Activated T-helper 1 cell treated with anti-CD3 and anti-CD28 coated beads, Interleukin-2, amount 50 U/mL, for 16 hours (primary cell): ENCODE results near the gene HOXA4.

Experiments used
- DNase-seq, 2 donors: peaks; one replicate each; pipeline ENCODE4 v3.0.0-alpha.2; 2020; ENCODE audit warnings: low read depth in 1 of 2, low spot score in 1 of 2

HOXA4 gene

DNA sequence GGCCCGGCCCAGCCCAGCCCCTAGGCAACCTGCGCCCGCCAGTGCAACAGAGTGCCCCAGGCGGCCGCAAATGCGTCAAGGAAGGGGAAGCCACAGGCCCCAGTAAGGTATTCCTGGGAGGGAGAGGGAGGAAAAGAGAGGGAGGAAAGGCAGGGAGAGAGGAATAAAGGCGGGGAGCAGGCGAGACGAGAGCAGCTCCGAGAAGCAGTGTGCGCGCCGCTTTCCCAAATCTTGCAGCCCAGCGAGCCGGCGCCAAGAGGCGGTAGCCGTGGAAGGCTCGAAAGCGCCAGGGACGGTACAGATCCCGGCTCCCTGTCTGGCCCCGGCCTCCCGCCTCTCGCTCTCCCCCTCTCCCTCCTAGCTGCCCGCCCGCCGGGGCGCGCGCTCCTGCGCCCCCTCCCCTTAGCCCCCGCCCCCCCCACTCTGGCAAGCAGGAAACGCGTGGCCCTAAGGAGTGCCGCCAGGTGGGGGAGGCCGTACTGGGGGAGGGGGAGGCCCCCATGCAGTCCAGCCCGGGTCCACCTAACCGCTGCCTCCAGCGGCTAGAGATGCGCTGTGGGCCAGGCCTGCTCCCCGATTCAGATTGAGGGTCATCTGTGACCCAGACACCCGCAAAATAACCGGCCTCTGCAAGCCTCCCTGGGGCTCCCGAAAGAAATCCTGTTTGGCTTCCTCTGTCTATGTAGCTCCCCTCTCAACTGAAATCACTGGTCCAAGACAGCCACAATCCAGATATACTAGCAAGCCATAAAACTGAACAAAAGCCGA is 39.3 kb upstream of the HOXA4 start:
- DNase-seq = no peak

DNA sequence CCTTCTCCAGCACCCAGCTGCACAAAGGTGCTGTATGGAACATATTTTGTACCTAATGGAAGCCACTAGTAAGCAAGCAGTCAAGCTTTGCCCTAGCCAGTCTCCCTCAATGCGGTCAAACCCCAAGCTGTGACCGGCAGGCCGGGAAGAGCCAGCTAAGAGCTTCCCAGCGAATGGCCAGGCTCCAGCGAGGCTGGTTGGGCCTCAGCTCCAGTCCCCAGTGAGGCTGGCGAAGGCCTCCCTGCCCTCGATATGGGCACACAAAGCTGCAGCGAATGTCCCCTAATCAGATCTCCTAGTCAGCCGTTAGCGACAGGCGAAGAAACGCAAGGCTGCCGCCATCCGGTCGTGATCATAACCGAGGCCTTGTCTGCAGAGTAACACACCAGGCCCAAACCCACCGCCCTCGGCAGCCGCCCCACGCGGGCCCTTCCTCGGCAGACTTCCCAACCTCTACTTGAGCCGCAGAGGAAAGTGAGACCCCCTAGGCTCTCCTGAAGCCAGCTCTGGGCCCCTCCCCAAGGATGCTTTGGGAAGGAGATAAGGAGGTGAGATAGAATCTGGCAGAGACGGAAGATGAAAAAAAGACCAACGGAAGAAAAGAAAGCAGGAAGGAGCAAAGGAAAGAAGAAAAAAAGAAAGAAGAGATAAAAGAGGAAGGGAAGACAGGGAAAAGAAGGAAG is 37.8 kb upstream of the HOXA4 start:
- DNase-seq = no peak

DNA sequence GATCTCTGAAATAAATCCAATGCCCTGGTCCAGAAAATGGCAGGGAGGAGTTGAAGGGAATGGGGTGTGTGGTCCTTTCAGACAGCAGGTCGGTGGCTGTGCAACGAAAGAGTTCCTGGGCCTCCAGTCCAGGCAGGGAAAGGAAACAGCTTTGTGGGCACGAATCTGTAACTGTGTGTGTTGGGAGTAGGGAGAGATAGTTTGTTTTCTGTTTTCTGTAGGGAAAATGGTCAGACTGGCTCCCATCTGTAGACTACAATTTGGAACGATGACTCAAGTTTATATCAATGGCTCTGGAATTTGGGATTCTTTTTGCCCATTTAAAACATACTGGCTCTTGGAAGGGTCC is 37.3 kb upstream of the HOXA4 start:
- no peak for DNase-seq

DNA sequence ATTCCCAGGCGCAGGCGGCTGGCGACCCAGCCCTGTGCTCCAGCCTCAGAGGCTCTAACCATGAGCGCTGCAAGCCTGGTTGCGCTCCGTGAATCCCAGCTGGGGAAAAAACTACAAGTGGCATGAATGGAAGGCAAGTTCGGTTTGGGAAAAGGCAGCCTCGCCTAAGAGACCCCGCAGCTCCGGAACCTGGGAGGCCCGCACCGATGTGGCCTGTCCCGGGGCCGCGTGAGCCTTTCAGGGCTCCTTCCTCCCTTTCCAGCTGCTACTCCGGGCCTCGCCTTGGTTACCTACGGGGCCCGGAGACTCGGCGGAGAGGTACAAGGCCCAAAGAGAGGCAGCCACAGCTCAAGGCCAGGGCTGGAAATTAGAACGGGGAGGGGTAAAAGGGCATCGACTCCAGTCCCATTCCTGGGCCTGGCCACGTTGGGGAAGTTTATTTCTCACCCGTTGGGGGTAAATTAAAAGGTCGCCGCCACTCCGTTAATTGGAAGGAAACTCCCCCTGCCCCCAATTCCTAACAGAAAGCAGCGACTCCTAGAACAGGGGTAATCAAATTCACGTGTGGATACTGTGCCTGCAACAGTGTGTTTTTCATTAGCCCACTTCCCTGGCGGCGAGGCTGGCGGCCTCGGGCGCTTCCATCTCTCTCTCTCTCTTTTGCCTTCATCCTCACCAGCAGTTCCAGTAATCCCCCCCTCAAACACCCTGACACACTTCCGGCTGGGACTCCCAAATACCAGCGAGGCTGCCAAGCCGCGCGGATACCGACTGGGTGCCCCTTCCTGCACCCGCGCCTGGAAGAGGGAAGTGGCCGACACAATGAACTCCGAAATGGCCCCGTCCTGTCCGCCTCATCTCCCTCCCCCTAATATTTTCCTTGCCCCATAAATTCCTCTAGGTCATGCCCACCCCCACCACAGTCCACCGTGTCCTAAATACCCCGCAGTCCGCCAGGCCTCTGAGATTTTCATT is 36.3 kb upstream of the HOXA4 start:
- no peak for DNase-seq

DNA sequence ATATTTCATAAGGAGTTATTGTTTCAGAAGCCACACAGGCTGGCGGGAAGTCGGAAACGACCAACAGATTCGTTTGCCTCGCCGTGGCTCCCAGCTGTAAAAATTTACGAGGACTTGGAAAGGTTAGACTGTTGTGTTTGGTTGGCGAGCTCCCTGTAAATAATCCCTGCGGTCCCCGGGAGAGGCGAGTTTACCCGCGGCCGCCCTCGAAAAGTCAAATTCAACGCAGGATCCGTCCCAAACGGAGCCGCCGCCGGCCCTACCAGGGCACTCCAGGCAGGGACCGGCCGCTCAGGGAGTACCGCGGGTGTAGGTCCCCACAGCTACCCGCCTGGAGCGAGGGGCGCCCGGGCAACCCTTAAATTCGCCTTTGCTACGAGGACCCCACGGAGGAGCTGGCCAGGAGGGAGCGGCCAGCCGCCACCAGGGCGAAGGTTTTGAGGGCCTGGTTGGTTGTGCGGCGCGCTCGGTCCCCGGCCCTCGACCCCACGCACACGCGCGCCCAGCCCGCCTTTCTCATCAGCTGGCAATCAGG is 35.5 kb upstream of the HOXA4 start:
- DNase-seq = no peak

DNA sequence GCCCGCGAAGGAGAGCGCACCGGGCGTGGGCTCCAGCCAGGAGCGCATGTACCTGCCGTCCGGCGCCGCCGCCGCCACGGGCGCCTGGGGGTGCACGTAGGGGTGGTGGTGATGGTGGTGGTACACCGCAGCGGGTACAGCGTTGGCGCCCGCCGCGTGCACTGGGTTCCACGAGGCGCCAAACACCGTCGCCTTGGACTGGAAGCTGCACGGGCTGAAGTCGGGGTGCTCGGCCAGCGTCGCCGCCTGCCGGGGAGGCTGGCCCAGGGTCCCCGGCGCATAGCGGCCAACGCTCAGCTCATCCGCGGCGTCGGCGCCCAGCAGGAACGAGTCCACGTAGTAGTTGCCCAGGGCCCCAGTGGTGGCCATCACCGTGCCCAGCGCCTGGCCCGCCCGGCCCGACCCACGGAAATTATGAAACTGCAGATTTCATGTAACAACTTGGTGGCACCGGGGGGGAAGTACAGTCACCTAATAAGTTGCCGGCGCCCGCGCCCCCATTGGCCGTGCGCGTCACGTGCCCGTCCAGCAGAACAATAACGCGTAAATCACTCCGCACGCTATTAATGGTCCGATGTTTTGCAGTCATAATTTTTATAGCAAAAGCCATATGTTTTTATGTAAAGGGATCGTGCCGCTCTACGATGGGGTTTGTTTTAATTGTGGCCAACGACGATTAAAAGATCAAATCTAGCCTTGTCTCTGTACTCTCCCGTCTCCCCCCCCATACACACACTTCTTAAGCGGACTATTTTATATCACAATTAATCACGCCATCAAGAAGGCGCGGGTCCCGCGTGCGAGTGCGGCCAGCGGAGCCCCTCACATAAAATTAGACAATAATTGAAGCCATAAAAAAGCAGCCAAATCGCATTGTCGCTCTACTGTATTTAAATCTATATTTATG is 34.8 kb upstream of the HOXA4 start, which contains the start of gene HOXA9:
Gene HOXA9 (minus strand): TSS at position 449 of the 907 bp plus-strand sequence. CDS start 80 bp downstream, at position 369.
- DNase-seq = no peak

DNA sequence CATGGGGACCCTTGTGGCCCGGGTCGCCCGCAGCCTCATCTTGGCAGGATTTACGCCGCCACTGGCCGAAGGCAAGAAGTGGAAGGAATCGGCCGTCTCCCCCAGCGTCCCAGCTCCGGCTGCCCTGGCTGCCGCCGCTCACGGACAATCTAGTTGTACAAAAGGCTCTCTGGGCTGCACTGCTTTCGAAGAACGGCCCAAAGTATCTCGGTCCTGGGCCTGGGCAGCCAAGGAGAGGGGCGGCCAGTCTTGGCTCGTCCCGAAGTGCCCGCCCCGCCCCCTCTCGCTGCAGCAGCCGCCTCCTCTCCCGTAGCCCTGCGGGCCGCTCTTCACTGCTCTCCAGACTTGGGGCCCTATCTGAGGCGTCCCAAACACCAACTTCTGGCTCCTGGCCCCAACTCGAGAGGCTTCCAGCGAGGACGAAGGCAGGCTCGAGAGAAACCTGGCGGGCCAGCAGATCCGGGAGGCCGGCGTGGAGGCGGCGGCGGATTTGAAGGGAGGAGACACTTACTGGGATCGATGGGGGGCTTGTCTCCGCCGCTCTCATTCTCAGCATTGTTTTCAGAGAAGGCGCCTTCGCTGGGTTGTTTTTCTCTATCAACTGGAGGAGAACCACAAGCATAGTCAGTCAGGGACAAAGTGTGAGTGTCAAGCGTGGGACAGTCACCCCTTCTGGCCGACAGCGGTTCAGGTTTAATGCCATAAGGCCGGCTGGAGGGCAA is 34.0 kb upstream of the HOXA4 start:
- DNase-seq = no peak

DNA sequence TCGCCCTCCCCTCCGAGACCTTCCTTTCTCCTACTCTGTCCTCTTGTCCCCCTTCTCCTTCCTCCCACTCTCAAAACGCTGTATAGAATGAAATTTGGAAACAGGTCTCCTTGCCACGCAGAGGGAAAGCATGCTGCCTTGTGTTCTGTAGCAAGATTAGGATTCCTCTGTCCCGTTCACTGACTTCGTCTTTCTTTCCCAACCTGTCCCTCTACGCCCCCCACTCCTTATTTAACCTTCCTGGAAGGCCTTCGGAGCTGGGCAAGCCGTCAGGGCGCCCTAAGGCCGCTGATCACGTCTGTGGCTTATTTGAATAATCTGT is 33.4 kb upstream of the HOXA4 start:
- DNase-seq = no peak

DNA sequence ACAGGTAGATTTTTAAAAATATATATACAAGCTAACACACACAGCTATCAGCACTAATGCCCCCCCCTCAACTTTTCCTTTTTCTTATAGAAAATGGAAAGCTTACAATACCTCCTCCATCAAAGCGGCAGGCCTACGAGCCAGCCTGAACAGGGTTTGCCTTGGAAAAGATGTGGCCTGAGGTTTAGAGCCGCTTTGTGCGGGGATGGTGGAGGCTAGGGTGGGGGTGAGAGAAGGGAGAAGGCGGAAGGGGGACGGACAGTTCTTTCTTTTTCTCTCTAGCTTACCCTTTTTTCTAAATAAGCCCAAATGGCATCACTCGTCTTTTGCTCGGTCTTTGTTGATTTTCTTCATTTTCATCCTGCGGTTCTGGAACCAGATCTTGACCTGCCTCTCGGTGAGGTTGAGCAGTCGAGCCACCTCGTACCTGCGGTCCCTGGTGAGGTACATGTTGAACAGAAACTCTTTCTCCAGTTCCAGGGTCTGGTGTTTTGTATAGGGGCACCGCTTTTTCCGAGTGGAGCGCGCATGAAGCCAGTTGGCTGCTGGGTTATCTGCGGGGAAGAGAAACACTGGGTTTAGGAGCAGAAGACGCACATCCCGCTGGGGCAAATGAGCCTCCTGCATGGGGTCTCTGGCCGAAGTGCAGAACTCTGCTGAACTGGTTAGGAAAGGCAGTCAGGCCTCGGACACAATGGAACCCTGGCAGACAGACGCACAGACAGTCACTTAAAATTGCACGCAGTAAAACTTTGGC is 32.9 kb upstream of the HOXA4 start:
- no peak for DNase-seq

DNA sequence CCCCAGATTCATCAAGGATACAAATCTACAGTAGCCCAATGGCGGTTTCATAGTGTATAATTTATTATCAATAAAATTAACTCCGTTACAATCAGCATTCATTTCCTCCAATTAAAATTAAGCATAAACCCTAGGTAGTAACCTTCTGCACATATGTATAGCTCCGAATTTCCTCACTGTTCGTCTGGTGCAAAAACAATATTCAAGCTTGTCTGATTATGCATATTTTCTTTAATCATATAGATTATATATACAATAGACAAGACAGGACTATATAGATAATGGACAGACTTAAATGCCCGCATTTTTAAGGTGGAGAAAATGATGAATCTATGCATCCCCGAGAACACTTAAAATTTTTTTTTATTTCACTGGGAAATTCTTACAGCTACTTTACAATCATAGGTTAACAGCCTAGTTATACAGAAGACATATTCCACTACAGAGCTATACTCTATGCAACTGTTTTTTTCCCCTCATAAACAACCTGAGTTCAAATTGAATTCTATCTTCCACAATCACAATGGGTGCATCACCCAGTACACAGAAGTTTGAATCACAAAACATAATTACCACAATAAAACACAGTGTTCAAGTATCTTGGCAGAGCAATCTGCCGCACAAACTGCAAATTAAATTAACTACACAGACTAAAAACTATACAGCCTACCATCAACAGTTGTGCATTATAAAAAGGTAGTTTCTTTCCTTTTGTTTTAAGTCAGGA is 32.2 kb upstream of the HOXA4 start:
- no peak for DNase-seq

DNA sequence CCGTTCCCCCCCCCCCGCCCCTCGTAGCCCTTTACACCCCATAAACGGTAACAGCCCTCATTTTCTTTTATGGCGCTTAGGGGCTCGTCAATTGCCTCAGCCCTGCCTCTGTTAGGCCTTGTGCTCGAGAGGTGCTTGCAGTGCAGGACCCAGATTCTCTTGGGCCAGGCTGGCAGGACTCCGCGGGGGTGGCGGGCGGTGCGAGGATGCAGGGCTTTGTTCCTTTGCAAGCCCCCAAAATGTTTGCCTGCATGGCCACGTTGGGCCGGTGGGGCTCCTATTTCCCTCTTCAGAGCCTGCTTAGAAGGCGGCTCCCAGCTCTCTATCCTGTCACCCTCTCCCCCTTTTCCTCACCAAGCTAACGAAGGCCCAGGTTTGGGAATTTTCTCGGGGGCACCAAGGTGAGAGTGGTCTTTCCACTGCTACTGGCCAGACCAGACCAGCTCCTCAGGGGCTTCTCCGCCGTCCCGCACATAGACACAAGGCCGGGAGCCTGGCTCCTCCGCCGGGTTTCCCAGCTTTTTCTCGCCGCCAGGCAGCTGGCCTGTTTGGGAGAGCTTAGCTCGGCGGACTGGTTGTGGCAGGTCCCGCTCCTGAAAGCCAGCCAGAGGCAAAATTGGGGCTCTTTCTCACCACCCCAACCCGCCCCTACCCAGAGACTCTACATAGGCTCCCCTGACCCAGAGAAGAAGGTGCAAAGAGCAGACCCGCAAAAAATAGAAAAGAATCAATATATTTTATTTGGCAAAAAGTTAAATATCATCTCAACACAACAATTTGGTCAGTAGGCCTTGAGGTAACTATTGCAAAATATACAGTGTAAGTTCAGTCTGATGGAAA is 31.4 kb upstream of the HOXA4 start:
- DNase-seq = no peak

DNA sequence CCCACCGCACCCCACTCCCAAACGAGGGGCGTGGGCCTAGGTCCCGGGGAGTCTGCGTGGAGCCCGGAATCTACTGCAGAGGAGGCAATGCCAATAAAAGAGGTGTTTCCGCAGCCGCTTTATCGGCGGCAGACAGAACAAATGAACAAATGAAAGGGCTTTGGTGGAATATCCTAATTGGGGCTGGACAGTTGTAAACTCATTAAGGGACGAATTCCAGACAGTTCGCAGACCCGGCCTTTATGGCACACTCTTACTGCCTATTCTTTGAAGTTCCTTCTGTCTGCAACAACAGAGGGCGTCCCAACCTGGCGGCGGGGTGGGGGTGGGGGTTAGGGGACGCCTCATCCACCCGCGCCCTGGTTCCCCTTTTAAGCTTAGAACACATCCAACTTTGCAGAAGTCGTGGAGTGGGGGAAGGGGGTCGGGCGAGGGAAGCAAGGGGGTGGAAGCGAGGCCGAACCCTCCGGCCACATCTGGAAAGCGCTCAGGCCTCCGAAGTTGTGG is 30.7 kb upstream of the HOXA4 start:
- DNase-seq = no peak

DNA sequence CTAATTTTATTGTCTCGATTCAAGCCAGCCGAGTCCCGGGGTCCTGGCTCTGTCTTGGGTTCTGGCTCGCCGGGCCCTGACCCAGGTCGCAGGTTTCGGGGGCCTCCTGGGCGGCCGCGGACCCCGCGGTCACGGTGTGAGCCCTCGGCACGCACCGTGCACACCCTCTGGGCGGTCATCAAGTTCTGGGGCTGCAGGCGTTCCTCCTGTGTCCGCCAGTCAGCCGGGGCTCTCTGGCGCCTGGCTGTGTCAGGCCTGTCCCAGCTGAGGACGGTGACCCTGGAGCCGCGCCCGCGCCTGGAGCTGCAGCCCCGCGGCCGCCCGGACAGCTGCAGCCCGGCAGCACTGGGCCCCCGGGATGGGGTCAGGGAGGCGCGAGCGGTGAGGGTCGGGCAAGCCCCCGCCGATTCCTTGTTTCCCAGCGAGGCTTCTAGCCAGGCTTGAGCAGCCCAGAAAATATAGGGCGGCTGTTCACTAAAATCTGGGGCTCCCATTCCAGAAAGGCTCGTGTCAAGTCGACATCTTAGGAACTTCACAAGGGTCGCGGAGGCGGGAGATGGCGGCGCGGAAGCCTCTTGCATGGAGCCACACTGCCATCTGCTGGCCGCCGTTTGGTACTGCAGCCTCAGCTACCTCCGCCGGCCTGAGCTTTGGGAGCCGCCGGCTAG is 30.1 kb upstream of the HOXA4 start:
- peak; percentile 78 to 80 for DNase-seq

DNA sequence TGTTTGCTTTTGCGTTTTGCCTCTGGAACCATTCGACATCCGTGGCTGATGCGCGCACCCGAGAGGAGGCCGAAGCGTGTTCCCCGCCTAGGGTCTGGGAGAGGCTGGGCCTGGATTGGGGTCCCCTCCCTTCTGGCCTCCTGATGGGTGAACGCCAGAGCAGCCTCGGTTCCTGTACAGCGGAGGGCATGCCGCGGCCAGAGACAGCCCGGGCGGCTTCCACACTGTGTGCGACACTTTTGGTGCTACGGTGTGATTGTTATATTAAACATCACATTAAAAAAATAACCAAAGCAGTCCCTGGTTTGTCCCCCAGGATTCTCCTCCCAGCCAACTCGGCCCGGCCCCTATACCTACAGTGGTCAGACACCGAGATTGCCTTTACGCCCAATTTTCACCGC is 29.6 kb upstream of the HOXA4 start:
- DNase-seq = no peak

DNA sequence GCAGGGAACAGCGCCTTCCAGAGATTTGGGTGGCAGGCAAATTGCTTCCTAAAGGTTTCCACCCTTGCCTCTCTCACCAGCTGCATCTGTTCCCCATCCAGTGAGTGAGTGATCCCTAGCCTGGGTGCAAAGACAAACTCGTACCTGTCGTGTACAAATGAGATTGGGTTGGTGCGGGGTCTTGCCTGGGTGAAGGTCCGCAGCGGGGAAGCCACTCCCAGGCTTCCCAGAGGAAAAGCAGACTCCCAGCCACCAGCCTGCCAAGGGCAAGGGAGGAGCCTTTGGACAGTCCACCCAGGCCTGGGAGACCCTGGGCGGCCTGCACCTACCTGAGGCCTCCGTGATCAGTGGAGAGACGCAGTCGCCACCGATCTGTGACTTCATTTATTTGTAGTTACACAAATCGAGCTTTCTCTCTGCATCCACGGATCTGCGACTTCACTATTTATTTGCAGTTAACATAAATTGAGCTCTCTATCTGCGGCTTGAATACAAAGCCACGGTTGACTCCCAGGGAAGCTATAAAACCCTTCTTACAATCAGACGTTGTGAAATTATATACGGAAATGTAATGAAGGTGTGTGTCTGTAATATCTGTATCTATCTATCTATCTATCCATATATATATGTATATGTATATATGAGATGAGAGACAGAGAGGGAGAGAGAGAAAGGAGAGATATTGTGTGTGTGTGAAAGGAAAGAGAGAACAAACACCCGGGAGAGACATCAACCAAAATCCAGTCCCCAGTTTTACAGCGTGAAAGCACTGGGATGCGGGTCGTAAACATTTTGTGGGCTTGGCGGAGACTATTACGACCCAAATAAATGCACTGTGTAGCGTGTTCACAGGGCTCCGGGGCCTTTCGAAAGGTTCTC is 28.9 kb upstream of the HOXA4 start:
- DNase-seq = no peak
